Left ventricle myocardium inferior (tissue), 1 donor: ENCODE measurements around the gene TMEM30A. TPM values are rescaled to one million over a fixed set of nuclear protein-coding genes. Genes with fewer than 3 reads are reported as not detected.
A peak's percentile ranks its signal among the peaks of the same experiment; 100 is the strongest.

Experiments used
- DNase-seq: peaks from one replicate; pipeline ENCODE4 v3.0.0-alpha.2; 2020
- H3K27ac ChIP-seq: fragments of 200-600 bp; replicated peaks from 2 replicates; pipeline ENCODE4 v1.8.0; 2021
- H3K27me3 ChIP-seq: fragments of 200-600 bp; 2 replicates; pipeline ENCODE4 v1.8.0; 2021; ENCODE audit warnings: low read depth
- H3K36me3 ChIP-seq: fragments of 200-600 bp; 2 replicates; pipeline ENCODE4 v1.8.0; 2021
- H3K4me1 ChIP-seq: fragments of 200-600 bp; 2 replicates; pipeline ENCODE4 v1.8.0; 2021
- H3K4me3 ChIP-seq: fragments of 200-600 bp; 2 replicates; pipeline ENCODE4 v1.8.0; 2021; ENCODE audit warnings: mild to moderate bottlenecking, moderate library complexity
- H3K9me3 ChIP-seq: fragments of 200-600 bp; replicated peaks from 2 replicates; pipeline ENCODE4 v1.8.0; 2021
- CTCF ChIP-seq: fragments of 200-600 bp; IDR thresholded peaks from 2 replicates; pipeline ENCODE4 v1.8.0; 2021; ENCODE audit warnings: antibody characterized with exemption, mild to moderate bottlenecking, borderline replicate concordance
- intact Hi-C: fragments of 100-400 bp; cut with micrococcal nuclease; formaldehyde crosslinking; loops from one replicate; pipeline ENCODE4 v1.11.0; 2022
- total RNA-seq: library from RNA; stranded (reverse); fragmentation: NEBNext Ultra II Directional; extraction: Animal tissue kit (Norgen Biotek cat#: 25700); gene quantifications from one replicate; pipeline ENCODE4 v1.2.1, GENCODE V29; 2021
- donor health status: DM: no; HTN: yes; CAD: no; lungs with severe emphysema.

TMEM30A gene
- total RNA-seq, 1 donor from 2014 or later: 52.3 TPM

GRCh38 chr6:75249837-75250236 lies 34.8 kb downstream of the TMEM30A start:
- DNase-seq: no peak

GRCh38 chr6:75246386-75246785 lies 38.2 kb downstream of the TMEM30A start:
- Histone ChIP-seq H3K27me3 (no peaks in the 10 kb centered on the region), H3K27ac (no peak overlapping the region), H3K9me3 (no peaks in the 10 kb centered on the region), H3K4me3 (no peak overlapping the region), H3K4me1 (peaks cover 29% of the 10 kb centered on the region), H3K36me3 (peaks cover 4% of the 10 kb centered on the region)
- intact Hi-C loops: no loop called here
- DNase-seq: no peak
- no peak for TF ChIP-seq CTCF

More at GRCh38 chr6:75249837-75250236, 34.8 kb downstream of the TMEM30A start:
- Histone ChIP-seq H3K27me3 (no peaks in the 10 kb centered on the region), H3K36me3 (peaks cover 8% of the 10 kb centered on the region), H3K4me3 (no peak overlapping the region), H3K4me1 (no peaks in the 10 kb centered on the region), H3K27ac (no peak overlapping the region), H3K9me3 (no peaks in the 10 kb centered on the region)
- intact Hi-C loops: no loop called here
- no peak for TF ChIP-seq CTCF

GRCh38 chr6:75244063-75244584 lies 40.5 kb downstream of the TMEM30A start:
- no peaks in the 10 kb centered on the region for H3K9me3 ChIP-seq
- peak overlapping the region; percentile 95 for H3K27ac ChIP-seq
- H3K4me3 ChIP-seq: peak overlapping the region; percentile 93
- intact Hi-C loops: no loop called here
- TF ChIP-seq CTCF: no peak
- H3K27me3 ChIP-seq: no peaks in the 10 kb centered on the region
- no peak for DNase-seq
- H3K36me3 ChIP-seq: peaks cover 14% of the 10 kb centered on the region
- peaks cover 40% of the 10 kb centered on the region for H3K4me1 ChIP-seq

GRCh38 chr6:75243333-75244062 lies 41.1 kb downstream of the TMEM30A start, which contains the start of gene COX7A2:
COX7A2 (minus strand) TSS chr6:75243801; CDS start chr6:75243734, 67 bp downstream.
- DNase-seq: peak; percentile 86
- Histone ChIP-seq H3K36me3 (peaks cover 21% of the 10 kb centered on the region), H3K27me3 (no peaks in the 10 kb centered on the region), H3K27ac (peak within 1 kb of the TSS; percentile 95), H3K4me1 (peaks cover 40% of the 10 kb centered on the region), H3K4me3 (peak within 1 kb of the TSS; percentile 93), H3K9me3 (no peaks in the 10 kb centered on the region)
- TF ChIP-seq CTCF: no peak
- intact Hi-C loops: no loop called here

GRCh38 chr6:75236630-75237029 lies 48.0 kb downstream of the TMEM30A start:
- H3K9me3 ChIP-seq: no peaks in the 10 kb centered on the region
- intact Hi-C loops: no loop called here
- DNase-seq: no peak
- H3K27me3 ChIP-seq: no peaks in the 10 kb centered on the region
- H3K36me3 ChIP-seq: peaks cover 44% of the 10 kb centered on the region
- no peak overlapping the region for H3K4me3 ChIP-seq
- no peak for TF ChIP-seq CTCF
- no peak overlapping the region for H3K27ac ChIP-seq
- H3K4me1 ChIP-seq: peaks cover 29% of the 10 kb centered on the region
